ENCODE measurements around the gene ONECUT3.

The ONECUT3 gene

DNA sequence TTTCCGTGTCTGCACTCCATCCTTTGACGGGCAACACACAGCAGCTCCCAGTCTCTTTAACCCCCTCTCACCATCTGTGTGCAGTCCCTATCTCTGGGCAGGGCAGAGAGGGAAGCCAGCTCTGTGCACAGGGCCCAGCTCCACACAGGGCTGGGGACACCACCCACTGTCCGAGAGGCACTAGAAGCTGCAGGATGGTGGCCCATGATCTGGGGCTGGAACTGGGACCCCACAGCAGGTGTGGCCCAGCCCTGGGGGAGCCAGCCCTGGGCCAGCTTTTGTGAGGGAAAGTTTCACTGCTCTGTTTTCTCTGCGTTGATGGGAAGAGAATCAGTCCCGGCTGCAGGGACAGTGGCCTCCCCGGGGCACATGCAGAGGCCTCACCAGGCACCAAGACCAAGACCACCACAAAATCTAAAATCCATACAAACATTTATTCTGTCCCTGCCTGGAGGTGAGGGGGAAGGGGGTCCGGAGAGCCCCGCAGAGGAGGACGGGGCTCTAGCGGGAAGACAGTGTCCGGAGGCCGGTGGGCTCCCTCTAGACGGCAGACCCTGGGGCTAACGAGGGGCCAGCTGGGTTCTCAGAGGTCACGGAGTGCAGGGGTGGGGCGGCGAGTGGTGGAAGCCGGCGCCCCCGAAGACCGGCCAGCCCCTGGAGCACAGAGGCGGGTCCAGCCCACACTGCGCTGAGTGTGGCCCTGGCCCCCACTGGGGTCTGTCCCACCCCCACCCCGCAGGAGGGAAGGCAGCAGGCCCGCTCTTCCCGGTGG lies 61.7 kb downstream of the ONECUT3 start:
- no peak for DNase-seq (ENCODE audit: low read depth)

DNA sequence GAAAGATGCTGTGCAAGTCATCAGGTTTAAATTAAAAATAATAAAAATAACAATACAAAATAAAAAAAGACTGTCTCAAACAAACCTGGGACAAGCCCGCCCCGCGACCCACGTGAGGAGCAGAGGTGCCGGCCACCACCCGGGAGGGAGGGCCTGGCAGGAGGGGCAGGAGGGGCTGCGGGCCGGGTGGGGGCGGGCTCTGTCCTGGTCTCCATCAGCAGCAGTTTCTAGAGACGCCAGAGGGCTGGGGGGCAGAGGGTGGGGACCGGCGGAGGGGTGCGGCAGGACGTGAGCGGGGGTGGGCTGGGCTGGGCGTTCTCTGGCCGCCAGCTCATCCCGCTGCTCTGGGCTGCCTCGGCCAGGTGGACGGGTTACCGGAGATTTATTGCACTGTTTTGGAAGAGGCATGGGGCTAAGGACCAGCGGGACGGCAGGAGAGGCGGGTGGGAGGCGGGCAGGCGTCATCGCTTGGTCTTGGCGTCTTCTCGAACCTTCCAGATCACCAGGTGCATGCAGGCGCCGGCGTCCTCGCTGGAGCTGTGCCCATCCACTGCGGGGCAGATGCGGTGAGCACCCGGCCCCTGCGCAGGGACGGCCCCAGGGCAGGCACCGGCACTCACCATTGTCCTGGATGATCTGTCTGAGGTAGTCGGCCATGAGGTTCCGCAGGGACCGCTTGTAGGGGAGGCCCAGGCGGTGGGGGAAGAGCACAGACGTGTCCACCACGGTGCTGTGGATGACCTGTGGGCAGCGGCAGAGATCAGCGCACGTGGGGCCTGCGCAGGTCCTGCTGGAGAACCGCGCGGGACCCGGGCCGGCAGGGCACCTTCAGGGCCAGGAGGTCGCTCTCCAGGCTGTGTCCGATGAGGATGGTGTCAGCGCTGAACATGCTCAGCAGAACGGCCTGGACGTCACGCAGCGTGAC lies 62.6 kb downstream of the ONECUT3 start:
- DNase-seq (ENCODE audit: low read depth): no peak

DNA sequence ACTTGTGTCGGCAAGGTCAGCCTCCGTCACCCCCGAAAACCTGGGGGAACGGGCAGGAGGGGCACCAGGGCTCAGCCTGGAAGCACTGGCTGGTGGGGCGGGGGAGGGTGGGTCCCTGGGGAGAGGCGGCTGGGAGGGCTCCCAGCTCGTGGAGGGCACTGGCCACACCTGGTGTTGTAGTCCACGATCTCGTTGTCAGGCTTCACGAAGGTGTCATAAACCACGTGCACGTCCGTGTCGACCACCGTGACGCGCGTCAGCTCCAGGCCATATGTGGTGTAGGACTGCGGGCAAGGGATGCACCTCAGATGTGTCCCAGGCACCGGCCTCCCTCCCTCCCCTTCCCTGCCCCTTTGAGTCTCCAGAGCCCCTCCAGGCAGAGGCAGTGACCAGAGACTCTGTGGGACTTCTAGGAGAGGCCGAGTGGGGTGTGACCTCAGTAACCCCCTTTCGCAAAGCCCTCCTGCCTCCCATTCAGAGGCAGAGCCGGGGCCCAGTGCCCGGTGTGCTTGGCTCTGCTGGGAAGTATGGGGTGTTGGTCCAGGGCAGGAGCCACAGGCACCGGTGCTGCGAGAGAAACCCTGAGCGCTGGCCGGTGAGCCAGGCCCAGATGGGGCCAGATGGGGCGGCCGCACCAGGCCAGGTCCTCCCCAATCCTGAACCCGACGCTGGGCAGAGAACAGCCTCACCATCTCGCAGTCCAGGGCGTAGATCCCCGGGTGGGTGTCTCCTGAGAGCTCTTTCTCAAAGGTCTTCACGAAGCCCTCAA lies 63.4 kb downstream of the ONECUT3 start:
- DNase-seq (ENCODE audit: low read depth): no peak

DNA sequence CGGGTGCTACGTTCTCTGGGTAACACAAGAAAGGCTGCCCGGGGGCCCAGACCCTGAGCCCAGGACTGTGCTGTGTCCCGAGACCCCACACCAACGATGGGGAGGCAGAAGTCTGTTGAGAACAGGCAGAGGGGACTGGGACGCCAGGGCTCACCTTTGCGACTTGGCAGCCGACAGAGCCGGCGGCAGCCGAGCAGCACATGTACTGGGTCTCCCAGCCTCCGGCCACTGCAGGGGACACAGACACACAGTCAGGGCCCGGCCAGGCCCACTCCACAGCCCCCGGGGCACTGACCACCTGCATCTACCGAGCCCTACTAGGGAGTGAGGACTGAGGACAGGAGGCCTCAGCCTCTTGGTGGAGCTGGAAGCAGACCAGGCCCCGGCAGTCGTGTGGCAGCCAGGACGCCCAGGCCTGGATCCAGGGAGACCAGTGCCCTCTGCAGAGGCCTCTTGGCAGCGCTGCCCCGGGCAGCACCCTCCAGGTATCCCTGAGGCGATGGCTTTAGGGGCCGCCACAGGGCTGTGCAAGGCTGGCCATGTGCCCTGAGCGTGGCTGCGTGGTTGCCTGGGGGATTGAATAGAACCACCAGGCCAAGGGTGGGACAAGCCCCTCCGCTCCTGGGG lies 64.4 kb downstream of the ONECUT3 start:
- no peak for DNase-seq (ENCODE audit: low read depth)

DNA sequence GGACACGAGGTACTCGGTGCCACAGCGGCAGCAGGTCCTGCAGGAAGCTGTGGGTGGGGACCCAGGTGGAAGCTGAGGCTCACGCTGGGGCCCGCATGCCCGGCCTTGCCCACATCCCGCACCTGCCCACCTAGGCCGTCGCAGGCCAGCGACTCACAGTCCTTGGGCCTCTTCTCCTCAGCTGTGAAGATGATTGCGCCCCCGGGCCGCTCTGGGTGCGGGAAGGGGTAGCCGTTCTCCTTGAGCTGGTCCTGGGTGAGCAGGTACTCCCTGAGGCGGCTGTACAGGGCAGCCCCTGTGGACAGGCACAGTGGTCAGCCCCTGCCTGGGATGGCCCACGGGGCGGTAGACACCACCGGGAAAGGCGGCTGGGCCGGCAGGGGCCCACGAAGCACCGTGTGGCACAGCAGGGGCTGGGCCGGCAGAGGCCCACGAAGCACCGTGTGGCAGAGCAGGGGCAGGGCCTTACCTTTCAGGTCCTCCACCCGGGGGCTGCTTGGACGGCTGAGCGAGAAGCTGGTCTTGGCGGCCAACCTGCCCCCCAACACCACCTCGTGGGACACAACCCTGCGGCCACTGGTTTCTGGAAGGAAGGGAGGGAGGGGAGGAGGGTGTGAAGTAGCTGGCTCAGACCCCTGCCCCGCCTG lies 65.4 kb downstream of the ONECUT3 start:
- no peak for DNase-seq (ENCODE audit: low read depth)

DNA sequence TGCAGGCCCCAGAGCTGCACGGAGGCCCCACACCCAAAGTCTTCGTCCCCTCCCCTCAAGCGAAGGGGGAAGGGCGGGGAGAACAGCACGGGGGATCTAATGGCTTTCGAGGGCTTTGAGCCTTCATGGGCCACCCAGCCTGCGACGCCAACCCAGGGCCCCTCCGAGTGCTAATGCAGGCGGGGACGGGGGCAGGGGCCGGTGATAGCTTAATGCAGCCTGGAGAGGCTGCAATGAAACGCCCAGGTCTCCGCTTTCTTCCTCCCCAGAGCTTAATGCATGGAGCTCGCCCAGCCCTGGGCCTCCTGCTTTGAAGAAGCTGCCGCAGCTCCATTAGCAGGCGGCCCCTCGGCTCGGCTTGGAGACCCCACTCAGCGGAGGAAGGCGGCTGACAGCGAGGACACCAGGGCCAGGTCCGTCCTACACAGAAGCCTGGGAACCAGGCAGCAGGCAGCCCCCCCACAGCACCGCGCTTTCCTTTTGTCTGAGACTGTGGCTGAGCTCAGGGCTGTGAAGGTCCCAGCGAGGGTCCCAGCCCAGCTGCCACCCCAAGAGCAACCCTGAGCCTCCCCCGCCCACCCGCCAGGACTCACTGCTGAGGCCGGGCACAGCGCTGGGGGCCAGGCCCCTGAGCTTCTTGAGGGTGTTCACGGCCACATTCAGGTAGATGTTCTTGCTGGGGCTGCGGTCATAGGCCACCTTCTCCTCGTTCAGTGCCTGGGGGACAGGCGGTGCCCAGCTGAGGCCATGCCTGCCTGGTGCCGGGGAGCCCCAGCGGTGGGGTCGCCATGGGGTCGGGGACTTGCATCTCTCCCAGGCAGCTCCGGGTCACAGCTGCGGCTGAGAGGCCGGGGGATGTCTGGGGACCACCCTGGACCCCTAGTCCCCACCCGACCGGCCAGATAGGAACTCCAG lies 66.3 kb downstream of the ONECUT3 start:
- DNase-seq (ENCODE audit: low read depth): no peak

DNA sequence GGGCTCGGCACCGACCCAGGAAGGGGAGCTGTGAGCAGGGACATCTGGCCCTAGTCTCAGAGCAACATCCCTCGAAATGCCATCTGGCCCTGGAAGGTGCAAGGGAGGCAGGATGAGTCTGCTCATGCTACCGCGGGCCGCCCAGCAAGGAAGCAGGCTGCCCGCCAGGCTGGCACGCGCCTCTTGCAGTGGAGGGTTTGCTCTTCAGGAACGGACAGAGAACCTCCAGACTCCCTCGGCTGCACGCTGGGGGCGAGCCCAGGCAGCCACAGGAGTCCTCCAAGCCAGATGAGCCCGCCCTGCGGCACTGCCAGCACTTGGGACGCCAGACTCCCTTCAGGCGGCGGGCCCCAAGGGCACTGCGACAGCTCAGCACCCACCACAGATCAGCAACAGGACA lies 68.9 kb downstream of the ONECUT3 start:
- no peak for DNase-seq (ENCODE audit: low read depth)

DNA sequence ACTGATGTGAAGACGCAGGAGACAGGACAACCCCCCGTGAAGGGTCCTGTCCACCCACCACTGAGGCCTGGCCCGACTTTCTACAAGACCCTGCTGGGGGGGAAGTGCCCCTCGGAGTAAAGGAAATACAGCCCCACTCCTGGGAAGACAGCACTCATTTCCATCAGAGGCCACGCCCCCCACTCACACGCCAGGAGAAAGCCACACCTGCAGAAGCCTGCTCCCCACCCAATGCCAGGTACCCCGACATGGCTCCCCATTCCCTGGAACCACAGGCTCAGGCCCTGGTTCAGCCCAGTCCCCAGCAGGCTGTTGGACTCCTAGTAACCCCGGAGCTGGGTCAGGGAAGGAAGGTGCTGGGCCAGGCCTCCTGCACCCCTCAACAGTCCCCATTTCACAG lies 69.7 kb downstream of the ONECUT3 start:
- no peak for DNase-seq (ENCODE audit: low read depth)

DNA sequence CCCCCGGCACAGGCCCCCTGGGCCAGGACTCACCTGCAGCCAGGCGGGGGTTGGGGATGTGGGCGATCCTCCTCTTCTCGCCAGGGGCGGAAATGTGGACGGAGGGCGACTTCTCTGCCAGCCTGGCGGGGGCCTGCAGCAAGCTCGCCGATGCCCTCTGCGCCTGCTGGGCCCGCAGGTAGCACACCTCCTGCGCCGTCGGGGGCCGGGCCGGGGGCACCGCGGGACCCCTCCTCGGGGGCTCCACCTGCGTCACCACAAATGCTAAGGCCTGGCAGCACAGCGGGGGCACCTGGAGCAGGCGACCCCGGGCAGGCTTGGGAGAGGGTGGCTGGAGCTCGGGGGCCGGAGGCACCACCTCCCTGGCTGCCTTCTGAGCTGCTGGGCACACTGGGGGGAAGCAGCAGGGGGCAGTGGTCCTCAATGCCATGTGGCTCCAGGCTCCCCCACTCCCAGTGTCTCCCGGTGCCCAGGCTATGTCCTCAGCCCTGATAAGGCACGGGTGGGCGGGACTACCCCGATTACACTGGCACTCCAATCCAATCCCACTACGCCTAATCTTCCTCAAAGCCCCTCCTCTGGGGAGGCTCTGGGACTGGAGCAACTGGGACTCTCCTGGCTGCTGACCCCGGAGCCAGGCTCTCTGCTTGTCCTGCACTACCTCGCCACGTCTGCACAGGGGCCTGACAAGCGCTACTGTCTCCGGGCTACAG lies 70.4 kb downstream of the ONECUT3 start:
- no peak for DNase-seq (ENCODE audit: low read depth)

DNA sequence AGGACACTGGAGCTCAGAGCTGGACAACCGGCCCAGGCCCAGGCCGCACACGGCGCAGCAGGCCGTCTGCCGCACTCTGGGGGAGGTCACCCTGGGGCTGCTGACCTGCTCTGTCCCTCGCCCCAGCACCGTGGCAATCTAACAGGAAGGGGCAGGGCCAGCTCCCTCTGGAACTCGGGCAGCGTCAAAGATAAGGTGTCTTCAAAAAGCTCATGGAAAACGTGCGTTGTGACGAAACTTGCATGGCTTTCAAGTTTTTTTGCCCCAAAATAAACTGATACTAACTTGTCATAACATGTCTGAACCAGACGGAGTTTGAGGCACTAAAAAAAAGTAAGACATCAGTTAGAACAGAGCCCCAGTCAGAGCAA lies 70.9 kb downstream of the ONECUT3 start:
- no peak for DNase-seq (ENCODE audit: low read depth)

DNA sequence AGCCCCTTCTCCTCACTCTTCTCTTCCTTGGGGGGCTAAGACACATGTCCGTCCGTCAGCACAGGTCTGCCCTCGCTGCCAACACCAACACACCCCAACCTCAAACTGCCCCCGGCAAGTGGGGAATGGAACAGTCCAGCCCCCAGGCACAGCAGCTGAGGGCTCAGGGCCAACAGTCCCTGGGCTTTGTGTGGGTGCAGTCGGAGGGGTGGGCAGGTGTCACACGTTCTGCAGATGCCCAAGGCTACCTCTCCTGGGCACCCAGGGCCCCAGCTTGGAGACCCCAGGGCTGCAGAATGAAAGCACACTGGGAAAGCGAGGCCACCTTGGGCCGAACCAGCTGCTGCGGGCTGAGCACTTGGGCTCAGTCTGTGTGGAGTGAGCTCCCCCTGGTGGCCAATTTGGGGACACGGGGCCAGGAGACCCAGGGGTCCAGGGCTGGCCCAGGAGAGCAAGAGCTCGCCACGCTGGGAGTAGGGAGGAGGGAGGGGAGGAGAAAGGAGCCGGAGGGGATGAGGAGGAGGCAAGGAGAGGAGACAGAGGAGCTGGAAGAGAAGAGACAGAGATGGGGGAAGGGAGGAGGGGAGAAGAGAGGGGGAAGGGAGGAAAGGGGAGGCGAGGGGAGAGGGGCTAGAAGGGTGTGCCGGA lies 72.7 kb downstream of the ONECUT3 start:
- DNase-seq (ENCODE audit: low read depth): peak; percentile 68

DNA sequence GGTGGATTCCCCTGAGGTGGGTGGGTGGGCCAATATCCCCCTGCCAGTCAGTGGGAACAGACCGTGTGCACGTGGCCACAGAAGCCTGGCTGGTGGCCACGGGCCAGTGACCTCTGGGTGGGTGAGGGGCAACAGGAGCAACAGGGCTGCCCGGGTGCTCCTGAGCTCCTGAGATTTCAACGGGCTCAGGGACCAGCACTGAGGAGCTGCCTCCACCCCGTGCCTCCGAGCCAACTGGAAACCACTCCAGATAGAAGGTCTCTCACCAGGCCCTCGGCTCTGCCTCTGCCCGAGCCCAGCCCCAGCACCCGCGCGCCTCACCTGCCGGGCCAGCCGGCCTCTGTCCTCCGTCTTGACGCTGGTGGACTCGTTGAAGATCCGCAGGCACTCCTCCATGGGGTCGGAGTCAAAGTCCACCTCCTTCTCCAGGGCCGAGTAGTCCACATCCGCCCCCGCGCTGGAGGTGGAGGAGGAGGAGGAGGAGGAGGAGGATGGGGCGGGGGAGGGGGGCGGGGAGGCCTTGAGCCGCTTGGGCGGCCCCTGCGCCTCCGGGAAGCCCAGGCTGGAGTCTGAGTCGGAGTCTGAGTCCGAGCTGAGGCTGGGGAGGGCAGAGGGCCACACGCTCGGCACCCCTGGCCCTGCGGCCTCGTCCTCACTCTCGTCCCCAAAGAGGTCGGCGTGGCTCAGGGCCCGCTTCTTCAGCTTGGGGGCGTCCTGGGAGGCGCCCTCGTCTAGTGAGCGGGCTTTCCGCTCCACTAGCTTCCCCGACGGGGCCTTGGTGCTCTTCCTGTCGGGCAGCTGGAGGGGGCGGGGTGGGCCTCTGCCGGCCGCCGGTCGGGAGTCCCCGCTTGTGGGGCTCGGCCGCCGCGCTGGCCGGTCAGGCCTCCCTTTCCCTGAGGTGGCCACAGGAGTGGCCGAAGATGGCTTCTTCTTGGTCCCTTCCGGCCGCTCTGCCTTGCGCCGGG lies 73.5 kb downstream of the ONECUT3 start:
- DNase-seq (ENCODE audit: low read depth): no peak

DNA sequence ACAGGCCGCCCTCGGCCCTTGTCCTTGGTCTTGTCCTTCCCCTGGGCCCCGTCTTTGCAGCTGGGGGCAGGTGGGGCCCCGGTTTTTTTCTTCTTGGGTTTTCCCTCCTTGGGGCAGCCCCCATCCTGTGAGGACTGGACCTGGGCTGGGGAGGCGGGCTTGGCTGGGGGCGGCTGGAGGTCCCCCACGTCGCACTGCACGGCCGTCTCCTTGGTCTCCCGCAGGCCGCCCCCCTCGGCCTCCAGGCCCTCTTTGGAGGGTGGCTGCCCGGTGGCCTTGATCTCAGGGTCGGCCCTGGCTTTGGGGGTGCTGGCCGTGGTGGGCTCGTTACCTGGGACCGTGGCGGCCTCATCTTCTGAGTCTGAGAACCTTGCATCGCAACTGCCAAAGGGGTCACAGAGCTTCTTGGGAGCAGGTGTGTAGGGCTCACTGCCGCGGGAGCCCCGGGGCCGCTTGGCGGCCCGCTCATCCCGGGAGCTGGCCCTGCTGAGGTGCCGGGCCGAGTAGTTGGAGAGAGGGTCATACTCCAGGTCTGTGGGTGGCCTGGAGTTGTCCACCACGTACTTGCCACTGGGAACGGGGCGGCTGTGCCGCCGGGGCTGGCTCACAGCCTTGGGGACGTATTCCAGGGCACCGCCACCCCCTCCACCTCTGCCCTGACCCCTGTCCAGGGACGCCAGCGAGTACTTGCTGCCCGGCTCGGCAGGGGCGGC lies 74.4 kb downstream of the ONECUT3 start:
- no peak for DNase-seq (ENCODE audit: low read depth)

DNA sequence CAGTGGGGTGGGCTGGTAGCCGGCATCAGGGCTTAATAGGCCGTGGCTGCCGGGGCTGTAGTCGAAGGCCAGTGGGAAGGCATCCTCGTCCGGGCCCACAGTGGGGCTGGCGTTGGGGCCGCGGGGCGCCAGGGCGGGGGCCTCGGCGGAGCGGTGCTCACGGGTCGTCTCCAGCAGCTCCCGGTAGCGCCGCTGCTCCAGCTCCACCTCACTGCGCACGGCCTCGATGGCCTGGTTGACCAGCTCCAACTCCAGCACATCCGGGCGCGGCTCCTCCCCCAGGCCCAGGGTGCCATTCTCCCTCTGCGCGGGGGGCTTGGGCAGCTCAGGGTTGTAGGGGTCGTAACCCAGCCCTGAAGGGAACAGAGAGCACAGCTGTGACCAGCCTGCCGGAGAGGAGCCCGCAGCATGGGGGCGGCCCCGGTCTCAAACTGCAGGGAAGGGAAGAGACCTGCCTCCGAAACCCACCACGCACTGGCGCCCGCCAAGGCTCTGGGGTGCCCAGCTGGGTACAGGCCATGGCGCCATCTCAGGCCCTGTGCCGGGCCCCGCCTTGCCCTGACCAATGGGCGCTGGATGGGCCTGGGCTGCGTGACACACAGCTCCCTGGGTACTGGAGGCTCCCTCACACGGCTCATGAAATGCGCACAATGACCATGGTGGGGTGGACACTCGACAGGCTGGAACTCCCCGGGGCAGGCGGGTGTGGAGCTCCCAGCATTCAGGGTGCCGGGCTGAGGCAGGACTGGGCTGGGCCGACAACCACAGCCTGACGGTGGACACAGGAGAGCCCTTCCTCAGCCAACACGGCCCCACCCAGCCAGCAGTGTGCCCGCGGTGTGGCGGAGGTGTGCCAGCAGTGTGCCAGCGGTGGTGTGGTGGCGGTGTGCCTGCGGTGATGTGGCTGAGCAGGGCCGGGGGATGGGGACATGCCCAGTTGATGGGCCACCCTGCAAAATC lies 75.3 kb downstream of the ONECUT3 start:
- no peak for DNase-seq (ENCODE audit: low read depth)

DNA sequence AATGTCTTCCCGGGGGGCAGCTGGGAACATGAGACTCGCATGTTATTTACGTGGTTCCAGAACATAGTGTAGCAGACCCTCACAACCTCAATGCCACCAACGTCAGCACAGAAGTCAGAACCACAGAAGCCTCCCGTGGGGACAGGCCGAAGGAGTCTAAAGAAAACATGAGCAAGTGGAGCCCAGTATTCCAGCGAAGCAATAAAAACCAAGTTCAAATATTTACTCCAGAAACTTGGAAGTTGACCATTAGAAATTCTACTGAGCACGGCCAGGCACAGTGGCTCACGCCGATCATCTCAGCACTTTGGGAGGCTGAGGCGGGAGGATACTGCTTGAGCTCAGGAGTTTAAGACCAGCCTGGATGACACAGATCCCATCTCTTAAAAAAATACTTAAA lies 76.7 kb downstream of the ONECUT3 start:
- DNase-seq (ENCODE audit: low read depth): no peak

DNA sequence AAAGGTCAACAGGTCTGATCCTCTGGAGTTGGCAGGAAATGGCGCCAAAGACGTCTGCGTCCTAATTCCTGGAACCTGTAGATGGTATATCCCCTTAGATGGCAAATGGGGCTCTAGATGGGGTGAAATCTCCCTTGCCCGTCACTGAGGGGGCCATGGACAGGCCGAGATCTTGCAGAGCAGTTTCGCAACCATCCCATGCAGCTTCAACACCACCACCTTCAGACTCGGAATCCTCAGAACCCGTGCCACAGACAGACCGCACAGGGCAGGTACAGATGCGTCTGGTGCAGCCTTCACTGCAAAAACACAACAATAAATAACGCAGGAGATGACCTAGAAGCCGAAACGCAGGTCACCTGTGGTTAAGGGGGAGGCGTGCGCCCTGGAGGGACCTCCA lies 77.3 kb downstream of the ONECUT3 start:
- DNase-seq (ENCODE audit: low read depth): no peak
